H9 (cell line): ENCODE measurements around the gene GABRB2. TPM values are rescaled to one million over a fixed set of nuclear protein-coding genes. Genes with fewer than 3 reads are reported as not detected.

Experiments used
- DNase-seq: peaks from one replicate; pipeline ENCODE4 v3.0.0-alpha.2; 2017
- H2AFZ ChIP-seq: one replicate; pipeline ENCODE4 v1.6.1; 2013; ENCODE audit warnings: mild to moderate bottlenecking, low read length, control low read depth, moderate library complexity
- H2AK5ac ChIP-seq: 2 replicates; pipeline ENCODE4 v1.6.1; 2013; ENCODE audit warnings: low read length, control low read depth, mixed read lengths; ENCODE audit not compliant: insufficient read length
- H2BK120ac ChIP-seq: one replicate; pipeline ENCODE4 v1.6.1; 2013; ENCODE audit warnings: low read depth, mild to moderate bottlenecking, low read length, control low read depth, inconsistent platforms; ENCODE audit not compliant: poor library complexity, severe bottlenecking
- H2BK12ac ChIP-seq: 2 replicates; pipeline ENCODE4 v1.6.1; 2013; ENCODE audit warnings: low read length, control low read depth, mixed read lengths, low read depth; ENCODE audit not compliant: insufficient read length
- H2BK15ac ChIP-seq: 2 replicates; pipeline ENCODE4 v1.6.1; 2013; ENCODE audit warnings: low read depth, low read length, control low read depth
- H2BK20ac ChIP-seq: one replicate; pipeline ENCODE4 v1.6.1; 2013; ENCODE audit warnings: low read depth, mild to moderate bottlenecking, low read length, control low read depth, inconsistent platforms; ENCODE audit not compliant: poor library complexity, severe bottlenecking
- H2BK5ac ChIP-seq: 2 replicates; pipeline ENCODE4 v1.6.1; 2013; ENCODE audit warnings: low read length, control low read depth, mixed read lengths; ENCODE audit not compliant: insufficient read length
- H3K14ac ChIP-seq: 2 replicates; pipeline ENCODE4 v1.6.1; 2013; ENCODE audit warnings: low read length, control low read depth; ENCODE audit not compliant: insufficient read depth
- H3K18ac ChIP-seq: 2 replicates; pipeline ENCODE4 v1.6.1; 2013; ENCODE audit warnings: low read depth, mild to moderate bottlenecking, mixed read lengths, low read length, control low read depth; ENCODE audit not compliant: insufficient read length
- H3K23ac ChIP-seq: 2 replicates; pipeline ENCODE4 v1.6.1; 2013; ENCODE audit warnings: low read length, control low read depth, mixed read lengths, low read depth; ENCODE audit not compliant: insufficient read length
- H3K23me2 ChIP-seq: 2 replicates; pipeline ENCODE4 v1.6.1; 2013; ENCODE audit warnings: low read depth, mild to moderate bottlenecking, mixed read lengths, low read length, control low read depth; ENCODE audit not compliant: insufficient read length, poor library complexity, severe bottlenecking
- H3K27ac ChIP-seq: 2 replicates; pipeline ENCODE4 v1.5.1; 2013; ENCODE audit warnings: low read length, control low read depth, mixed read lengths, low read depth; ENCODE audit not compliant: insufficient read length
- H3K27me3 ChIP-seq: 2 replicates; pipeline ENCODE4 v1.6.1; 2013; ENCODE audit warnings: low read length, control low read depth, inconsistent platforms; ENCODE audit not compliant: insufficient read depth
- H3K4ac ChIP-seq: 2 replicates; pipeline ENCODE4 v1.6.1; 2013; ENCODE audit warnings: low read depth, mild to moderate bottlenecking, control low read depth, inconsistent platforms, low read length, moderate library complexity
- H3K4me1 ChIP-seq: 2 replicates; pipeline ENCODE4 v1.6.1; 2013; ENCODE audit warnings: low read length, control low read depth, inconsistent platforms; ENCODE audit not compliant: insufficient read depth
- H3K4me2 ChIP-seq: 2 replicates; pipeline ENCODE4 v1.6.1; 2013; ENCODE audit warnings: low read length, control low read depth, mixed read lengths; ENCODE audit not compliant: insufficient read length, insufficient read depth
- H3K56ac ChIP-seq: 2 replicates; pipeline ENCODE4 v1.6.1; 2013; ENCODE audit warnings: low read depth, mild to moderate bottlenecking, mixed read lengths, low read length, control low read depth; ENCODE audit not compliant: insufficient read length
- H3K79me1 ChIP-seq: 2 replicates; pipeline ENCODE4 v1.6.1; 2013; ENCODE audit warnings: low read depth, mild to moderate bottlenecking, moderate library complexity, low read length, control low read depth, inconsistent platforms; ENCODE audit not compliant: insufficient read depth, poor library complexity, severe bottlenecking
- H3K79me2 ChIP-seq: 2 replicates; pipeline ENCODE4 v1.6.1; 2013; ENCODE audit warnings: low read length, control low read depth, inconsistent platforms; ENCODE audit not compliant: insufficient read depth
- H3K9ac ChIP-seq: 2 replicates; pipeline ENCODE4 v1.6.1; 2013; ENCODE audit warnings: low read length, control low read depth, mixed read lengths; ENCODE audit not compliant: insufficient read length; ENCODE audit errors: extremely low read depth
- H3K9me3 ChIP-seq: one replicate; pipeline ENCODE4 v1.6.1; 2013; ENCODE audit warnings: low read depth, low read length, inconsistent platforms; ENCODE audit not compliant: control insufficient read depth
- H3T11ph ChIP-seq: one replicate; pipeline ENCODE4 v1.6.1; 2013; ENCODE audit warnings: mild to moderate bottlenecking, low read length, control low read depth, inconsistent platforms
- H4K20me1 ChIP-seq: one replicate; pipeline ENCODE4 v1.6.1; 2013; ENCODE audit not compliant: control insufficient read depth, insufficient read length, insufficient read depth
- H4K5ac ChIP-seq: 2 replicates; pipeline ENCODE4 v1.6.1; 2013; ENCODE audit warnings: low read depth, mild to moderate bottlenecking, mixed read lengths, low read length, control low read depth; ENCODE audit not compliant: insufficient read length
- H4K8ac ChIP-seq: replicated peaks from 2 replicates; pipeline ENCODE4 v1.6.1; 2013; ENCODE audit warnings: low read length, control low read depth, mixed read lengths, low read depth; ENCODE audit not compliant: insufficient read length
- H4K91ac ChIP-seq: 2 replicates; pipeline ENCODE4 v1.6.1; 2013; ENCODE audit warnings: low read depth, mild to moderate bottlenecking, moderate library complexity, mixed read lengths, low read length, control low read depth; ENCODE audit not compliant: insufficient read length
- H3K27ac Mint-ChIP-seq, 3 experiments: 2 replicates in 2 of 3; 3 replicates in 1 of 3; pipeline ENCODE4 v1.8.0; 2020 to 2021; ENCODE audit warnings: mixed read lengths in 3 of 3, mild to moderate bottlenecking in 1 of 3, moderate library complexity in 1 of 3
- H3K27me3 Mint-ChIP-seq: 2 replicates; pipeline ENCODE4 v1.8.0; 2021; ENCODE audit warnings: low read depth, mild to moderate bottlenecking, moderate library complexity, mixed read lengths
- H3K36me3 Mint-ChIP-seq, 3 experiments: 2 replicates in 2 of 3; 3 replicates in 1 of 3; pipeline ENCODE4 v1.8.0; 2020 to 2021; ENCODE audit warnings: low read depth in 3 of 3, mixed read lengths in 3 of 3; ENCODE audit not compliant: insufficient read depth in 1 of 3
- H3K4me1 Mint-ChIP-seq, 2 experiments: 2 replicates each; pipeline ENCODE4 v1.8.0; 2020; ENCODE audit warnings: mixed read lengths in 2 of 2
- H3K4me3 Mint-ChIP-seq, 2 experiments: 2 replicates in 1 of 2; 3 replicates in 1 of 2; pipeline ENCODE4 v1.8.0; 2020 to 2021; ENCODE audit warnings: mild to moderate bottlenecking in 2 of 2, mixed read lengths in 2 of 2, moderate library complexity in 1 of 2
- H3K9me3 Mint-ChIP-seq, 2 experiments: 2 replicates in 1 of 2; 3 replicates in 1 of 2; pipeline ENCODE4 v1.8.0; 2020; ENCODE audit warnings: mild to moderate bottlenecking in 2 of 2, mixed read lengths in 2 of 2, moderate library complexity in 1 of 2
- CTCF ChIP-seq: fragments of 200-600 bp; sonication (generic); conservative IDR thresholded peaks from 3 replicates; pipeline ENCODE4 v1.8.0; 2021; ENCODE audit warnings: antibody characterized with exemption, mild to moderate bottlenecking
- WGBS: extraction: QIAGEN DNeasy Blood & Tissue Kit; methylation state at CpG from one replicate; pipeline ENCODE4 v1.1.7; 2013; ENCODE audit warnings: missing lambda C conversion rate, low lambda C conversion rate, mixed read lengths; ENCODE audit not compliant: insufficient read length; ENCODE audit errors: extremely low coverage; 5-methylcytosine and 5-hydroxymethylcytosine counted together
- total RNA-seq: library from RNA; stranded (reverse); gene quantifications from 2 replicates; pipeline ENCODE4 v1.2.1, GENCODE V29; 2021

GABRB2 gene
- total RNA-seq, 1 experiment from 2014 or later: 0.20 TPM

- WGBS: no CpG with 5 or more reads among the region's 4 CpGs
- H4K8ac ChIP-seq: no peak overlapping the region
These were observed 125.5 kb downstream of the GABRB2 start for GRCh38 chr5:161421067-161421466.

More at GRCh38 chr5:161421067-161421466, 125.5 kb downstream of the GABRB2 start:
- Histone ChIP-seq H3K9ac (no peak overlapping the region), H3K4me1 (no peaks in the 10 kb centered on the region), H2BK5ac (no peak overlapping the region), H3K79me1 (no peaks in the 10 kb centered on the region), H3T11ph (no peak overlapping the region), H3K23ac (no peak overlapping the region), H2BK15ac (no peak overlapping the region), H3K9me3 (no peaks in the 10 kb centered on the region), H2AFZ (no peak overlapping the region), H3K4ac (no peak overlapping the region), H3K14ac (no peak overlapping the region), H3K23me2 (no peaks in the 10 kb centered on the region), H4K5ac (no peak overlapping the region), H4K20me1 (no peaks in the 10 kb centered on the region), H4K91ac (no peak overlapping the region), H3K79me2 (no peaks in the 10 kb centered on the region), H2AK5ac (no peak overlapping the region), H3K18ac (no peak overlapping the region), H2BK120ac (no peak overlapping the region), H3K4me2 (no peak overlapping the region), H3K56ac (no peak overlapping the region), H3K27me3 (no peaks in the 10 kb centered on the region), H2BK20ac (no peak overlapping the region), H3K27ac (no peak overlapping the region), H2BK12ac (no peak overlapping the region)
- TF ChIP-seq CTCF: no peak
- Mint-ChIP-seq H3K4me3 (no peak overlapping the region), H3K27me3 (no peaks in the 10 kb centered on the region), H3K27ac (peak overlapping the region in 1 of 3 experiments; percentile 3; a peak in 1 of 7 replicates), H3K9me3 (peaks cover 0 to 4% of the 10 kb centered on the region in 2 experiments; a peak in 3 of 5 replicates), H3K4me1 (peaks cover 10 to 12% of the 10 kb centered on the region in 2 experiments), H3K36me3 (no peaks in the 10 kb centered on the region)
- DNase-seq: no peak
